HepG2 (cell line): ENCODE results near the gene ANKRD2. TPM values are rescaled to one million over a fixed set of nuclear protein-coding genes. Genes with fewer than 3 reads are reported as not detected.

Experiments
- BRD4 ChIP-seq: sonication (generic); formaldehyde crosslinking; IDR thresholded peaks from 2 replicates; pipeline ENCODE4 v1.4.0; 2020; ENCODE audit warnings: missing genetic modification reagents
- MTA1 ChIP-seq: sonication (generic); formaldehyde crosslinking; IDR thresholded peaks from 2 replicates; pipeline ENCODE4 v1.4.0; 2020; ENCODE audit warnings: missing genetic modification reagents, mild to moderate bottlenecking, borderline replicate concordance
- ZNF256 ChIP-seq: sonication (generic); formaldehyde crosslinking; conservative IDR thresholded peaks from 2 replicates; pipeline ENCODE4 v1.4.0; 2020; ENCODE audit warnings: missing genetic modification reagents
- ZNF790 ChIP-seq: sonication (generic); formaldehyde crosslinking; IDR thresholded peaks from 2 replicates; pipeline ENCODE4 v1.8.0; 2022; ENCODE audit warnings: missing genetic modification reagents, mild to moderate bottlenecking, borderline replicate concordance
- ZSCAN29 ChIP-seq: sonication (generic); formaldehyde crosslinking; conservative IDR thresholded peaks from 2 replicates; pipeline ENCODE4 v1.4.0; 2020; ENCODE audit warnings: mild to moderate bottlenecking, missing genetic modification reagents
- polyA plus RNA-seq, 8 experiments: library from polyadenylated mRNA; depleted of rRNA in 3 of 8; stranded (reverse) in 7 of 8; unstranded in 1 of 8; fragments of >200 nt; fragmentation: Illumina TruSeq in 4 of 8; extraction: Trizol in 4 of 8; gene quantifications; 2 replicates each; pipeline versions ENCODE4 v1.2.1 to v1.2.3, GENCODE V29; 2011 to 2016; ENCODE audit warnings: low read depth in 4 of 8, missing spikeins in 1 of 8, mixed read lengths in 1 of 8; ENCODE audit not compliant: insufficient read depth in 1 of 8
- total RNA-seq, 5 experiments: library from RNA; depleted of rRNA; stranded (reverse); fragments of >200 nt; fragmentation: Illumina TruSeq; extraction: Trizol; gene quantifications; 2 replicates each; pipeline ENCODE4 v1.2.3, GENCODE V29; 2016; ENCODE audit warnings: low read depth in 1 of 5
- TF ChIP-seq, protein P1 (sequence below): sonication (generic); formaldehyde crosslinking; IDR thresholded peaks from 2 replicates; pipeline ENCODE4 v1.5.0; 2020; ENCODE audit warnings: mild to moderate bottlenecking, missing genetic modification reagents, borderline replicate concordance
- TF ChIP-seq, protein P2 (sequence below): sonication (generic); formaldehyde crosslinking; IDR thresholded peaks from 2 replicates; pipeline ENCODE4 v1.4.0; 2020; ENCODE audit warnings: mild to moderate bottlenecking, missing genetic modification reagents, borderline replicate concordance
- TF ChIP-seq, protein P3 (sequence below): sonication (generic); formaldehyde crosslinking; IDR thresholded peaks from 2 replicates; pipeline ENCODE4 v1.9.0; 2021; ENCODE audit warnings: mild to moderate bottlenecking, missing genetic modification reagents

Gene ANKRD2
- total and polyA plus RNA-seq, 2 of the 13 experiments (the other 11 are each of a cell fraction or from before 2014, with no cell fraction given) = not detected

DNA sequence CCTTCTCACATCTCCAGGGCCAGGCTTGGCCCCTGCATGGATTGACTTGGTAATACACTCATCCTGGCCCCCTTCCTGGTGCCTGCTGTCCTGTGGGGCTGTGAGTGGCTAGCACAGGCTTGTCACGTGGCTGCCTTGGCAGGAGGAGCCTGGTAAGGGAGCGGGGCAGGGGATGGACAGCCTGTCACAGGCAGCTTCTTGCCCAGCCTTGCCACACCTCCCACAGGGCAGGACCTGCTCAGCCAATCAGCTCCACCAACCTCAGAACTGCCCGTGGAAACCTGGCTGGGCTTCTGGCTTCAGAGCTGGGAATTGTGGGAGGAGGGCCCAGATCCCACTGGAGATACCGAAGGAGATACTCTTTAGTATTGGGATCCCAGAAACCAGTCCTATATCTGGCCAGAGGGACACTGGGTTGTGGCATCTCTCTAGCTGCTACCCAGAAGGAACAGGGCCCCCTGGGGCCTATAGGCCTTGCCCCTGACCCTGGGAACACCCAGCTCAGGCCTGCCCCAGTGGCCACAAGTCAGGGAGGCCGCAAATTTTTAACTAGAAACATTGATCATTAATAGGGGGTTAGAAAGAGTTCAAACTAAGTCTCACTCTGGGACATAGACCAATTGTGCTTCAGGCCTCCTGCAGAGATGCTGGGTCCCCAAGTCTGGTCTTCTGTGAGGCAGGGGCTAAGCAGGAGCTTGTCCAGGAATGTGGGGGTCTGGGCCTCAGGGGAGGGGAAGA is 11.7 kb downstream of the ANKRD2 start, which contains the start of gene HOGA1 (continued):
- no peak for TF ChIP-seq BRD4
- TF ChIP-seq ZSCAN29 (CRISPR knock-in tag) = no peak
- no peak for TF ChIP-seq ZNF256 (CRISPR knock-in tag)
- 0 out of 2 replicates have a peak, but pooled peaks have one; percentile 1 for TF ChIP-seq MTA1 (CRISPR knock-in tag)
- TF ChIP-seq, protein P1, sequence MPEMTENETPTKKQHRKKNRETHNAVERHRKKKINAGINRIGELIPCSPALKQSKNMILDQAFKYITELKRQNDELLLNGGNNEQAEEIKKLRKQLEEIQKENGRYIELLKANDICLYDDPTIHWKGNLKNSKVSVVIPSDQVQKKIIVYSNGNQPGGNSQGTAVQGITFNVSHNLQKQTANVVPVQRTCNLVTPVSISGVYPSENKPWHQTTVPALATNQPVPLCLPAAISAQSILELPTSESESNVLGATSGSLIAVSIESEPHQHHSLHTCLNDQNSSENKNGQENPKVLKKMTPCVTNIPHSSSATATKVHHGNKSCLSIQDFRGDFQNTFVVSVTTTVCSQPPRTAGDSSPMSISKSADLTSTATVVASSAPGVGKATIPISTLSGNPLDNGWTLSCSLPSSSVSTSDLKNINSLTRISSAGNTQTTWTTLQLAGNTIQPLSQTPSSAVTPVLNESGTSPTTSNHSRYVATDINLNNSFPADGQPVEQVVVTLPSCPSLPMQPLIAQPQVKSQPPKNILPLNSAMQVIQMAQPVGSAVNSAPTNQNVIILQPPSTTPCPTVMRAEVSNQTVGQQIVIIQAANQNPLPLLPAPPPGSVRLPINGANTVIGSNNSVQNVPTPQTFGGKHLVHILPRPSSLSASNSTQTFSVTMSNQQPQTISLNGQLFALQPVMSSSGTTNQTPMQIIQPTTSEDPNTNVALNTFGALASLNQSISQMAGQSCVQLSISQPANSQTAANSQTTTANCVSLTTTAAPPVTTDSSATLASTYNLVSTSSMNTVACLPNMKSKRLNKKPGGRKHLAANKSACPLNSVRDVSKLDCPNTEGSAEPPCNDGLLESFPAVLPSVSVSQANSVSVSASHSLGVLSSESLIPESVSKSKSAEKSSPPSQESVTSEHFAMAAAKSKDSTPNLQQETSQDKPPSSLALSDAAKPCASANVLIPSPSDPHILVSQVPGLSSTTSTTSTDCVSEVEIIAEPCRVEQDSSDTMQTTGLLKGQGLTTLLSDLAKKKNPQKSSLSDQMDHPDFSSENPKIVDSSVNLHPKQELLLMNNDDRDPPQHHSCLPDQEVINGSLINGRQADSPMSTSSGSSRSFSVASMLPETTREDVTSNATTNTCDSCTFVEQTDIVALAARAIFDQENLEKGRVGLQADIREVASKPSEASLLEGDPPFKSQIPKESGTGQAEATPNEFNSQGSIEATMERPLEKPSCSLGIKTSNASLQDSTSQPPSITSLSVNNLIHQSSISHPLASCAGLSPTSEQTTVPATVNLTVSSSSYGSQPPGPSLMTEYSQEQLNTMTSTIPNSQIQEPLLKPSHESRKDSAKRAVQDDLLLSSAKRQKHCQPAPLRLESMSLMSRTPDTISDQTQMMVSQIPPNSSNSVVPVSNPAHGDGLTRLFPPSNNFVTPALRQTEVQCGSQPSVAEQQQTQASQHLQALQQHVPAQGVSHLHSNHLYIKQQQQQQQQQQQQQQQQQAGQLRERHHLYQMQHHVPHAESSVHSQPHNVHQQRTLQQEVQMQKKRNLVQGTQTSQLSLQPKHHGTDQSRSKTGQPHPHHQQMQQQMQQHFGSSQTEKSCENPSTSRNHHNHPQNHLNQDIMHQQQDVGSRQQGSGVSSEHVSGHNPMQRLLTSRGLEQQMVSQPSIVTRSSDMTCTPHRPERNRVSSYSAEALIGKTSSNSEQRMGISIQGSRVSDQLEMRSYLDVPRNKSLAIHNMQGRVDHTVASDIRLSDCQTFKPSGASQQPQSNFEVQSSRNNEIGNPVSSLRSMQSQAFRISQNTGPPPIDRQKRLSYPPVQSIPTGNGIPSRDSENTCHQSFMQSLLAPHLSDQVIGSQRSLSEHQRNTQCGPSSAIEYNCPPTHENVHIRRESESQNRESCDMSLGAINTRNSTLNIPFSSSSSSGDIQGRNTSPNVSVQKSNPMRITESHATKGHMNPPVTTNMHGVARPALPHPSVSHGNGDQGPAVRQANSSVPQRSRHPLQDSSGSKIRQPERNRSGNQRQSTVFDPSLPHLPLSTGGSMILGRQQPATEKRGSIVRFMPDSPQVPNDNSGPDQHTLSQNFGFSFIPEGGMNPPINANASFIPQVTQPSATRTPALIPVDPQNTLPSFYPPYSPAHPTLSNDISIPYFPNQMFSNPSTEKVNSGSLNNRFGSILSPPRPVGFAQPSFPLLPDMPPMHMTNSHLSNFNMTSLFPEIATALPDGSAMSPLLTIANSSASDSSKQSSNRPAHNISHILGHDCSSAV (CRISPR knock-in tag) = no peak
- no peak for TF ChIP-seq ZNF790
- TF ChIP-seq, protein P2, sequence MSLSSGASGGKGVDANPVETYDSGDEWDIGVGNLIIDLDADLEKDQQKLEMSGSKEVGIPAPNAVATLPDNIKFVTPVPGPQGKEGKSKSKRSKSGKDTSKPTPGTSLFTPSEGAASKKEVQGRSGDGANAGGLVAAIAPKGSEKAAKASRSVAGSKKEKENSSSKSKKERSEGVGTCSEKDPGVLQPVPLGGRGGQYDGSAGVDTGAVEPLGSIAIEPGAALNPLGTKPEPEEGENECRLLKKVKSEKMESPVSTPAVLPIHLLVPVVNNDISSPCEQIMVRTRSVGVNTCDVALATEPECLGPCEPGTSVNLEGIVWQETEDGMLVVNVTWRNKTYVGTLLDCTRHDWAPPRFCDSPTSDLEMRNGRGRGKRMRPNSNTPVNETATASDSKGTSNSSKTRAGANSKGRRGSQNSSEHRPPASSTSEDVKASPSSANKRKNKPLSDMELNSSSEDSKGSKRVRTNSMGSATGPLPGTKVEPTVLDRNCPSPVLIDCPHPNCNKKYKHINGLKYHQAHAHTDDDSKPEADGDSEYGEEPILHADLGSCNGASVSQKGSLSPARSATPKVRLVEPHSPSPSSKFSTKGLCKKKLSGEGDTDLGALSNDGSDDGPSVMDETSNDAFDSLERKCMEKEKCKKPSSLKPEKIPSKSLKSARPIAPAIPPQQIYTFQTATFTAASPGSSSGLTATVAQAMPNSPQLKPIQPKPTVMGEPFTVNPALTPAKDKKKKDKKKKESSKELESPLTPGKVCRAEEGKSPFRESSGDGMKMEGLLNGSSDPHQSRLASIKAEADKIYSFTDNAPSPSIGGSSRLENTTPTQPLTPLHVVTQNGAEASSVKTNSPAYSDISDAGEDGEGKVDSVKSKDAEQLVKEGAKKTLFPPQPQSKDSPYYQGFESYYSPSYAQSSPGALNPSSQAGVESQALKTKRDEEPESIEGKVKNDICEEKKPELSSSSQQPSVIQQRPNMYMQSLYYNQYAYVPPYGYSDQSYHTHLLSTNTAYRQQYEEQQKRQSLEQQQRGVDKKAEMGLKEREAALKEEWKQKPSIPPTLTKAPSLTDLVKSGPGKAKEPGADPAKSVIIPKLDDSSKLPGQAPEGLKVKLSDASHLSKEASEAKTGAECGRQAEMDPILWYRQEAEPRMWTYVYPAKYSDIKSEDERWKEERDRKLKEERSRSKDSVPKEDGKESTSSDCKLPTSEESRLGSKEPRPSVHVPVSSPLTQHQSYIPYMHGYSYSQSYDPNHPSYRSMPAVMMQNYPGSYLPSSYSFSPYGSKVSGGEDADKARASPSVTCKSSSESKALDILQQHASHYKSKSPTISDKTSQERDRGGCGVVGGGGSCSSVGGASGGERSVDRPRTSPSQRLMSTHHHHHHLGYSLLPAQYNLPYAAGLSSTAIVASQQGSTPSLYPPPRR = no peak
- TF ChIP-seq, protein P3, sequence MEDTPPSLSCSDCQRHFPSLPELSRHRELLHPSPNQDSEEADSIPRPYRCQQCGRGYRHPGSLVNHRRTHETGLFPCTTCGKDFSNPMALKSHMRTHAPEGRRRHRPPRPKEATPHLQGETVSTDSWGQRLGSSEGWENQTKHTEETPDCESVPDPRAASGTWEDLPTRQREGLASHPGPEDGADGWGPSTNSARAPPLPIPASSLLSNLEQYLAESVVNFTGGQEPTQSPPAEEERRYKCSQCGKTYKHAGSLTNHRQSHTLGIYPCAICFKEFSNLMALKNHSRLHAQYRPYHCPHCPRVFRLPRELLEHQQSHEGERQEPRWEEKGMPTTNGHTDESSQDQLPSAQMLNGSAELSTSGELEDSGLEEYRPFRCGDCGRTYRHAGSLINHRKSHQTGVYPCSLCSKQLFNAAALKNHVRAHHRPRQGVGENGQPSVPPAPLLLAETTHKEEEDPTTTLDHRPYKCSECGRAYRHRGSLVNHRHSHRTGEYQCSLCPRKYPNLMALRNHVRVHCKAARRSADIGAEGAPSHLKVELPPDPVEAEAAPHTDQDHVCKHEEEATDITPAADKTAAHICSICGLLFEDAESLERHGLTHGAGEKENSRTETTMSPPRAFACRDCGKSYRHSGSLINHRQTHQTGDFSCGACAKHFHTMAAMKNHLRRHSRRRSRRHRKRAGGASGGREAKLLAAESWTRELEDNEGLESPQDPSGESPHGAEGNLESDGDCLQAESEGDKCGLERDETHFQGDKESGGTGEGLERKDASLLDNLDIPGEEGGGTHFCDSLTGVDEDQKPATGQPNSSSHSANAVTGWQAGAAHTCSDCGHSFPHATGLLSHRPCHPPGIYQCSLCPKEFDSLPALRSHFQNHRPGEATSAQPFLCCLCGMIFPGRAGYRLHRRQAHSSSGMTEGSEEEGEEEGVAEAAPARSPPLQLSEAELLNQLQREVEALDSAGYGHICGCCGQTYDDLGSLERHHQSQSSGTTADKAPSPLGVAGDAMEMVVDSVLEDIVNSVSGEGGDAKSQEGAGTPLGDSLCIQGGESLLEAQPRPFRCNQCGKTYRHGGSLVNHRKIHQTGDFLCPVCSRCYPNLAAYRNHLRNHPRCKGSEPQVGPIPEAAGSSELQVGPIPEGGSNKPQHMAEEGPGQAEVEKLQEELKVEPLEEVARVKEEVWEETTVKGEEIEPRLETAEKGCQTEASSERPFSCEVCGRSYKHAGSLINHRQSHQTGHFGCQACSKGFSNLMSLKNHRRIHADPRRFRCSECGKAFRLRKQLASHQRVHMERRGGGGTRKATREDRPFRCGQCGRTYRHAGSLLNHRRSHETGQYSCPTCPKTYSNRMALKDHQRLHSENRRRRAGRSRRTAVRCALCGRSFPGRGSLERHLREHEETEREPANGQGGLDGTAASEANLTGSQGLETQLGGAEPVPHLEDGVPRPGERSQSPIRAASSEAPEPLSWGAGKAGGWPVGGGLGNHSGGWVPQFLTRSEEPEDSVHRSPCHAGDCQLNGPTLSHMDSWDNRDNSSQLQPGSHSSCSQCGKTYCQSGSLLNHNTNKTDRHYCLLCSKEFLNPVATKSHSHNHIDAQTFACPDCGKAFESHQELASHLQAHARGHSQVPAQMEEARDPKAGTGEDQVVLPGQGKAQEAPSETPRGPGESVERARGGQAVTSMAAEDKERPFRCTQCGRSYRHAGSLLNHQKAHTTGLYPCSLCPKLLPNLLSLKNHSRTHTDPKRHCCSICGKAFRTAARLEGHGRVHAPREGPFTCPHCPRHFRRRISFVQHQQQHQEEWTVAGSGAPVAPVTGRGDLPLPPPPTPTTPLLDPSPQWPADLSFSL (CRISPR knock-in tag) = 0 out of 2 replicates have a peak, but pooled peaks have one; percentile 34
